Tibial nerve (tissue), 4 donors: Measurements from ENCODE around the gene GNAT2.
A peak's percentile ranks its signal among the peaks of the same experiment; 100 is the strongest.

ENCODE experiments used
- CTCF ChIP-seq, 5 experiments: fragments of 200-600 bp in 3 of 5; fragments of 450-650 bp in 2 of 5; sonication (generic) in 3 of 5; IDR thresholded peaks; one replicate each; pipeline ENCODE4 v1.5.1; 2016 to 2019; ENCODE audit warnings: antibody characterized with exemption in 5 of 5, mild to moderate bottlenecking in 3 of 5, moderate library complexity in 2 of 5
- EP300 ChIP-seq, 2 donors: sonication (generic); formaldehyde crosslinking; IDR thresholded peaks; one replicate each; pipeline ENCODE4 v1.6.1; 2017; ENCODE audit warnings: antibody characterized with exemption in 2 of 2, mild to moderate bottlenecking in 1 of 2
- POLR2A ChIP-seq, 2 donors: fragments of 450-650 bp; IDR thresholded peaks; one replicate each; pipeline ENCODE4 v1.6.1; 2017; ENCODE audit warnings: antibody characterized with exemption in 2 of 2, mild to moderate bottlenecking in 2 of 2, moderate library complexity in 2 of 2

DNA sequence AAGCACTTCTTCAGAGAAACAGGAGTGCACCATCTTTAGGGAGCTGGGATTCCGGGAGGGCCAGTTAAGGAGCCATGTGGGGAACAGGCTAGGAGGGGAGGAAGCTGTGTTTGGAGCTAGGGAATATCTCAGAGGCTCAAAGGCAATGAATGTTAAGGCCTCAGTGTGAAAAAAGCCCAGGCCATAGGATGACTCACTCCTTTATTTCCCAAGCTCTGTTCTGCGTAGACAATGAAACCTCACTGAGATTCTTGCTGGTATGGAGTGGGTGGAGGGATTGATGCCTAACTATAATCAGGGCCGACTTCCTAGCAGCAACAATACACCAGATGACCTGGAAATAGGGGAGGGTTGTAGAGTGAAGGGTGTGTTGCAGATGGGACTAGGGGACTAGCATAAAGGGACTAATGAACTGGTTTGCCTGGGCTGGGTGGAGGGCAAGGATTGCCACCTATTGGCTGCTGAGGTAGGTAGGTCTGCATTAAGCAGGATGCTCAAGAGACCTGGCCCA, 2.1 kb downstream of the GNAT2 start:
- TF ChIP-seq CTCF (IDR thresholded peaks at IDR 0.05) (no peak), EP300 (IDR thresholded peaks at IDR 0.05) (peak in 1 of 2 donors; percentile 16), POLR2A (IDR thresholded peaks at IDR 0.05) (no peak)
